Adrenal gland (tissue), 5 donors: Measurements from ENCODE around the gene PWWP2B.

ENCODE experiments used
- POLR2A ChIP-seq, 2 donors: fragments of 450-650 bp; IDR thresholded peaks; one replicate each; pipeline ENCODE4 v1.6.1; 2017; ENCODE audit warnings: antibody characterized with exemption in 2 of 2, mild to moderate bottlenecking in 2 of 2, moderate library complexity in 1 of 2
- TF ChIP-seq, protein P1 (sequence below), 6 experiments: fragments of 450-650 bp in 4 of 6; fragments of 200-600 bp in 2 of 6; sonication (generic) in 1 of 6; IDR thresholded peaks; 1 replicate in 5 of 6; 2 replicates in 1 of 6; pipeline versions ENCODE4 v1.5.1 to v1.8.0; 2016 to 2021; ENCODE audit warnings: antibody characterized with exemption in 6 of 6, mild to moderate bottlenecking in 2 of 6, moderate library complexity in 1 of 6
- donor health status: DM: no; HTN: no; CAD: no.

- TF ChIP-seq, protein P1, sequence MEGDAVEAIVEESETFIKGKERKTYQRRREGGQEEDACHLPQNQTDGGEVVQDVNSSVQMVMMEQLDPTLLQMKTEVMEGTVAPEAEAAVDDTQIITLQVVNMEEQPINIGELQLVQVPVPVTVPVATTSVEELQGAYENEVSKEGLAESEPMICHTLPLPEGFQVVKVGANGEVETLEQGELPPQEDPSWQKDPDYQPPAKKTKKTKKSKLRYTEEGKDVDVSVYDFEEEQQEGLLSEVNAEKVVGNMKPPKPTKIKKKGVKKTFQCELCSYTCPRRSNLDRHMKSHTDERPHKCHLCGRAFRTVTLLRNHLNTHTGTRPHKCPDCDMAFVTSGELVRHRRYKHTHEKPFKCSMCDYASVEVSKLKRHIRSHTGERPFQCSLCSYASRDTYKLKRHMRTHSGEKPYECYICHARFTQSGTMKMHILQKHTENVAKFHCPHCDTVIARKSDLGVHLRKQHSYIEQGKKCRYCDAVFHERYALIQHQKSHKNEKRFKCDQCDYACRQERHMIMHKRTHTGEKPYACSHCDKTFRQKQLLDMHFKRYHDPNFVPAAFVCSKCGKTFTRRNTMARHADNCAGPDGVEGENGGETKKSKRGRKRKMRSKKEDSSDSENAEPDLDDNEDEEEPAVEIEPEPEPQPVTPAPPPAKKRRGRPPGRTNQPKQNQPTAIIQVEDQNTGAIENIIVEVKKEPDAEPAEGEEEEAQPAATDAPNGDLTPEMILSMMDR (IDR thresholded peaks at IDR 0.05) = no peak
- no peak for TF ChIP-seq POLR2A (IDR thresholded peaks at IDR 0.05)
Measured at GRCh38 chr10:132417257-132417910, 20.4 kb downstream of the PWWP2B start.
